DMS 273 treated with DMSO at 0.1 percent for 48 hours (cell line): Measurements from ENCODE around the gene MAGEF1.

Source experiments
- DNase-seq: peaks from one replicate; lab custom pipeline; 2025; lab: John Stamatoyannopoulos, UW

MAGEF1 gene

DNA sequence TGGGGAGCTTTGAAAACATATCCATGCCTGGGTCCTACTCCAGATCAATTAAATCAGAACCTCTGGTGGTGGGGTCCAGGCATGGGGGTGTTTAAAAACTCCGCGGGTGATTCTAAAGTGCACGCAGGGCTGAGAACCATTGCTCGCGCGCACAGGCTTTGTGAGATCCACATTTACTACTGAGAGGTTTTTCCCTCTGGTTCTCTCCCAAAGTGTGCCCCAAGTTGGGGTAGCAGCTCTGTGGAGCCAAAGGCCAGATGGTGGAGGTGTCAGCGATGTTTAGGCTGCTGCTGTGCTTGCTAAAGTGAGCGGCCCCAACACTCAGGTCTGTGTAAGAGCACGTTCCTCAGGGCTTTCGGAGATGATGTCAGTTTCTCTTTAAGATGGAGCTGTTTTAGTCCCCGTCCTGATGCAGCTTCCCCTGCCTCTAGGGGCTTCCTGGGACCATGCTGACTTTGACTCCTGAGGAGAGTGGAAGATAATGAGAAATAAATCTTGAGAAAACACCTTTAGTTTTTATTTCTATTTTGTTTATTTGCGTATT, 13.4 kb upstream of the MAGEF1 start:
- no peak for DNase-seq

DNA sequence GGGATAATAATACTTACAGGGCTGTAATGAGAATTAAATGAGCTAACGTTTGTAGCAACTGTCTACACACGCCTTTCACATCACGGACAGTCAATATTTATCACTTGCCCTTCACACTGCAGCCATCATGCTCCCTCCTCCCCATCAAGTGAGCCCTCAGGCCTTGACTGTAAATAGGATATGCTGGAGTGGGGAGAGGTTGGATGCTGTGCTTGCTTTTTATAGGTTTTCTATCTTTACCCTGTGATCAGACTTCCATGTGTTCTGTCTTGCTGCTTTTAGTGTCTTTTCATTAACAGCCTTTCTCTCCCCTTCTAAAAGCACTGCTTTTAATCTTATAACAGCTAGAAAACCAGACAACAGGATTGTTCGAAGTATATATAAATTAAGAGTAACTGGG, 12.8 kb upstream of the MAGEF1 start:
- no peak for DNase-seq

DNA sequence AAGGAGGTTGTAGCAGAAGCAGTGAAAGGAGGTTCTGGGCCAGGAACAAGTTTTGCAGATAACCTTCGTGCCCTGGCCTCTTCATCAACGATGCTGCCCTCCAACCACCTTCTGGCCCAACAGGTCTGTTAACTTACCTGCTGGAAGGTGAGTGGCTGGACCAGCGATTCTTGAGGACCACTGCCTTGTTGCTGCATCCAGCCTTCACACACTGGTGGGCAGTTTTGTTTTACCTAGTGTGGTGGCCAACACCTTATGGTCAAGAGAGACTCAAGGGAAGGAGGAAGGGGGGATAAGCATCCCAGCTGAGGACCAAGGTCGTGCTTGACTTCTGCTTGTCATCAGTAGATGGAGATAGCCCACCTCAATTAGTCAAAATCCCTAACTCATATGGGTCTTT, 7.8 kb upstream of the MAGEF1 start:
- no peak for DNase-seq

DNA sequence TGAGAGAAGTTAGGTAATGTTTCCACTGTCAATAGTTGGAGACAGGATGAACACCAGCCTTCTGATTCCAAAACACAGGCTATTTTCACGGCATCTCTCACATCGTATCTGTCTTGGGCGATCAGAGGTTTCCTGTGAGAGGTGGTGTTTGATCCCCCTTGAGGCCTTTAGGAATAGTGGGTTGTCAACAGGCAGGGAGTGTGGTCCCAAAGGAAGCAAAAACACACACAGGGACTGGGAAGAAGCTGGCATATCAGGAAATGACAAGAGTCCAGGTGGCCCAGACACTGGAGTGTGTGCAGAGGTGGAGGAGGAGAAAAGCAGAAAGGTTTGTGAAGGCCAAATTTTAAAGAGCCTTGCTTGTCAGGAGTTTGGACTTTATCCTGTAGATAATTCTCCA, 6.6 kb upstream of the MAGEF1 start:
- DNase-seq: no peak

DNA sequence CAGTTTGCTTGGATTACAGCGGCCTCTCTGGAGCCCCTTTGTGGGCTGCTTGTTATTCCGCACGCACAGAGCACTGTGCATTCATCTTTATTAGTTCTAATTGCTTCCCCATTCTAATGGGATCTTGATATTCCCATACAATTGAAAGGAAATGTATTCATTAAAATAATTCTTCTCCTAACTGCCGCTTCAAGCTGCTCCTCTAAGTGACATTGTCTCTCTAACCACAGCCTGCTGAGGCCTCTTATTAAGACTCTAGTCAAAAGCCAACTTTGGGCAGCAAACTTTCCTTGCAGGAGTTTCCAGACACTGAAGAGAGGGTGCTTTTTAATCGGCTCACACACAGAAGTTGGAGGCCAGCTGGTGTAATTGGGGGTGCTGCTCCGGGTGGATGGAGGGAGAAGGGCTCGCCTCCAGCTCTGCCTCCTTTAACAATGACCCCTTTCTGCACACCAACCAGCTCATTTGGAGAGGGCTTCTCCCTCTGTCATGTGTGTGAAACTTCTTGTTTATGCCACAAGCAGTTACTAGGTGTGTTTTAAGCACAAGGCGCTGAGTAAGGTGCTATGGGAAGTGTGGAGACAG, 5.6 kb upstream of the MAGEF1 start:
- no peak for DNase-seq

DNA sequence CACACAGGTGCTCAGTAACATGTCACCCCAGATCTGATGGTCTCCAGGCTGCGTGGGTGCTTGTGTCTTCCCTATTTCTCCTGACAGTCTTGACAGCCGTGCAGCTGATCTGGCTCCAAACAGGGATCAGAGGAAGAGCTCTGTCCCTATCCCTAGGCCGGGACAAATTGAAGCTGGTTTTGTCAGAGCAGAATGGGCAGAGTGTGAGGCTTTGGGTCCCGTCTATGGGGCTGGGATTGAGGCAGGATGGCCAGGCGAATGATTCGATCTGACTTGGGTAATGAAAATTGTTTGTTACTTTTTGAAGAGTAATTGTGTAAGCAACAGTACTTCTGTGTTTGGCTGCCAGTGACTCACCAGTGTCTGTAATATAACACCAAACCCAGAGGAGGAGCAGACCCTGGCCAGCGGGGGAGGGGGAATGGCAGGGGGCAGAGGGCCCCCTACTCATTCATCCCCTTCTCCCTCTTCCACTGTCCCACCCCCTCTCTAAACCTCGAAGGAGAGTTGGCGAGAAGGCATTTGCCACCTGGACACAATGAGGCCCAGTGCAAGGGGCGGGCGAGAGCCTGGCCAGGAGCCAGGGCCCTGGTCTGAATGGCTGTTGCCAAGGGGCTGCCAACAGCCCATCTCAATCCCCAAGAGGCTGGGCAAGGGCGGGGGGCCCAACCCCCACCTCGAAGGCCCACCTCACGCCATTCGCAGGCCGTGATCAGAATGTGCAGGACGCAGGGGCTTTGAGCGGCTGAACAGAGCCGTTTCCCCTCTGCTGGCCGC, 4.9 kb upstream of the MAGEF1 start:
- no peak for DNase-seq

DNA sequence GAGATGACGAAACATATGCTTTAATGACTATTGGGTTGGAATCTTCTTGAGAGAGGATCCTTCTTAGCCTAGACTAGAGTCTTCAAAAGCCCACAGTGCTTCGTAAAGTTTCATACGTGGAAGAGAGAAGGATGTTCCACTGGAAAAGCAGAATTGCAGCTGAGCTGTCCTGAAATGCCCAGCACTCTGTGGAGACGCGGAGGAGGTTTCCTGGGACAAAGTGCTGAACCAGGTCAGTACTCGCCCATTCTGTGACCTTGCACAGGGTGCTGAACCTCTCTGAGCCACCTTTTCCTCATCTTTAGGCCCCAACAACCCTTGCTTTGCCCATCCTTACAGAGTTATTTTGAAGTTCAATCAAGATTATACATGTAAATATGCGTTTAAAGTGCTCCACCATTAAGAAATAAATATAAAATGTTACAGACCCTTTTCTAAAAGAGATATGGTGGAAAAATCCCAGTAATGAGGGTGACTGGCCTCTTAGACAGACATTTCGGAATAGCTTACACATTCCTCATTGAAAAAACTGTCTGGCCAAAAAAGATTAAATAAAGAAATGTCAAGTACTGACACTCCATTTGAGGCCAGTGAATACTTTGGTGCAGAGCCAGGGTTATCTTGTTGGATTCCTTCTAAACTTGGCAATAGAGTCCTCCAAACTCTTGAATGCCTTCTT, 4.2 kb upstream of the MAGEF1 start:
- no peak for DNase-seq

DNA sequence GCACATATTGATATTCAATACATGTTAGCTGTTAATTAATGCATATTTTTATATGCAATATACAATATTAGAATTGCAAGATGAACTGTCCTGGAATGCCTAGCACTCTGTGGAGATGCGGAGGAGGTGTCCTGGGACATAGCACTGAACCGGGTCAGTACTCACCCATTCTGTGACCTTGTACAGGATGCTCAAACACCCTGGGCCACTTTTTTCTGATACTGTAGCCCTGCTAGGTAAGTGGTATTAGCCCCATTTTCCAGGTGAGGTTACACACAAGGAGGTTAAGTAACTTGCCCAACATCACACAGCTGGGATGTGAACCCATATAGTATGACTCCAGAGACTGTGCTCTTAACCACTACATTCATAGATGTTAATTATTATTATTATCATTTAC, 1.7 kb upstream of the MAGEF1 start:
- DNase-seq: no peak

DNA sequence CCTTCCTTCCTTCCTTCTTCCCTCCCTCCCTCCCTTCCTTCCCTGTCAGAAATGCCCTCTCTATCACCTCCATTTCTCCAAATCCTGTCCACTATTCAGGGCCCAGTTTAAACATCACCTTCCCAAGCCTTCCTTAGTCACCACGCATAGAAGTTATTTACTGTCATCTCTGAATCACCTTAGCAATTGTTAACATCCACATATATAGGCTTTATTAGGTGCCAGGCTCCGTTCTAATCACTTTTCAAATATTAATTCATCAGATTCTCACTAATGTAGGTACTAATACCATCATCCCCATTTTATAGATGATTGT, 1.1 kb upstream of the MAGEF1 start:
- DNase-seq: no peak

DNA sequence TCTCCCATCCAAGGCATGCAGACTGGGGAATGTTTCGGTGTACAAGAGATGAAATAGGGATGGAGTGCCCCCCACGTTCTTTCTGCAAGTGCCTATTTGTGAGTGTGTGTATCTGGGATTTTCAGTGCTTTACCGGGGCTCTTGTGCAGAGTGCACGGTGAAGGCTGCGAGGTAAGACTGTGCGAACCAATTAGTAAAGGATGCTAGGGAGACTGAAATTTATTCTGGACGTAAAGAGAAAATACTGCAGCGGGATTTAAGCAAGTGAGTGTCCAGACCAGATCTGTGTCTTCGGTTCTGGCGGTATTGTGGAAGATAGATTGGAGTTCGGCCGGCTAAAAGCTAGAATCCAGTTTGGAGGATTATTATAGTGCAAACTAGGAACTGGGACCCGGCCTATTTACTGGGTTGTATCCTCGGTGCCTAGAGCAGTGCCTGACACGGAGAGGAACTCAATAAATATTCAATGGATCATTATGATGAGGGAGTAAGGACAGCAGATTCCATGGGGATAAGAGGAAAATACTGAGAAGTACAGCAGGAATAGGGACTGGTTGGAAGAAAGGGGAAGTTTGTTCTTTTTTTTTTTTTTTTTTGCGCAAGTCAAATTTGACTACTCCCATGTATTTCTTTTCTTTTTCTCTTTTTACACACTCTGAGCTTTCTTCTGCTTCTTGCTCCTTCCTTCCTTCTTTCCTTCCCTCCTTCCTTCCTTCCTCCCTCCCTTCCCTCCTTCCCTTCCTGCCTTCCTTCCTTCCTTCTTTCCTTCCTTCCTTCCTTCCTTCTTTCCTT, 580 bp upstream of the MAGEF1 start:
- no peak for DNase-seq

DNA sequence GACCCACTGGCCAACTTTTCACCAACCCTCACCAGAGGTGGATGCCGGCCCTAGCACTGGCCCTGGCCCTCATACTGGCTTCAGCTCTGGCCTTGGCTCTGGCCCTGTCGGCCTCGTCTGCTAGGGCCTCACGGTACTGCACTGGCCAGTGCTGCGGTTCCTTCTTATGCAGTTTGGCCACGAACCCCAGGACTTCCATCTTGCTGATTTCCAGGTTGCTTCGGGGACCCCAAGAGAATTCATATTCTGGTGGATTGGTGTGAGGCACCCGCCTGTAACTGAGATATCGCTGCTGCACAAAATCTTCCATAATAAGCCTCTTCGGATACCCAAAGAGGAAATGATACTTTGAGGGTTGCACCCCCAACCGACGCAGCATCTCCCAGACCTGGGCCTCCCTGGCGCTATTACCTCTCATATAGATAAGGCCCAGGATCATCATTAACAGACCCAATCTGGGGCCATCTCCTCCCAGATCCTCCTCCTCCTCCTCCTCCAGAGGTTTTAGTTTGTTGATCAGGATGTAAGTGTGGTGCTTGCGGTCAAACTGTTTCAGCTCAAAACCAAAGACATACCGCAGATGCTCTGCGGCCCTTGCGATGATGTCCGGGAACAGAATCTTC, 883 bp downstream of the MAGEF1 start:
- DNase-seq: no peak

DNA sequence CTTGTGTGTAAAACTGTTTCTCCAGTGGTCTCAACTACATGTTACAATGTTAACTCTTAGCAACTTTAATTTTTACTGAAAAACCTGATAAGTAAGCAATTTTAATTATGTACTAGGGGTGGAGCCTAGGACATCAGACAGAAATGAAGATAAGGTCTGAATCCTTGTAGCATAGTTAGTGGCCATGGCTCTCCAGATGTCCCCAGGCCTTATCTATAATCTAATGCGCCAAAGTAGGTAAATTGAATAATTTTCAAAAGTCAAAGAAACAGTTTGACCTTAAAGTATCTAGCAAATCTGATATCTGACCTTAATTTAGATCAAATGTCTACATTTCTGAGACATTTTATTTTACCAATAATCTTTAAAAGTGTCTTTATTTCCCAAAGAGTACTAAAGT, 8.2 kb downstream of the MAGEF1 start:
- DNase-seq: no peak

DNA sequence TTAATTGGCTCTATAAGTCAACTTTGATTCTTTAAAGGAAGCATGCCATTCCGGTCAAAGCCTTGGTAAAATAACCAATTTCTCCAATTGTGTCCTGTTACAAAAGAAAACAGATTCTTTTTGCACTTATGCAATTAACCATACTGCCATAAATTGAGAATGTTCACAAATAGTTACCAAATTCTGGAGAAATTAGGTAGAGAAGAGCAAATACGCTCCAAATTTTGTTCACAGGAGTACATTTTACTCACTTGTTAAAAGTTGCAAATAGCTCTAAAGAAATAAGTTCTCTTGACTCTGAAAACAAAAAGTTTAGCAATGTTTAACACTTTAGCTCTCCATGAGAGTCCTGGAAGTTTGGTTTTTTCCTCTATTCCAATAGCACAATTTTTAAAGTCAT, 11.1 kb downstream of the MAGEF1 start:
- DNase-seq: no peak

DNA sequence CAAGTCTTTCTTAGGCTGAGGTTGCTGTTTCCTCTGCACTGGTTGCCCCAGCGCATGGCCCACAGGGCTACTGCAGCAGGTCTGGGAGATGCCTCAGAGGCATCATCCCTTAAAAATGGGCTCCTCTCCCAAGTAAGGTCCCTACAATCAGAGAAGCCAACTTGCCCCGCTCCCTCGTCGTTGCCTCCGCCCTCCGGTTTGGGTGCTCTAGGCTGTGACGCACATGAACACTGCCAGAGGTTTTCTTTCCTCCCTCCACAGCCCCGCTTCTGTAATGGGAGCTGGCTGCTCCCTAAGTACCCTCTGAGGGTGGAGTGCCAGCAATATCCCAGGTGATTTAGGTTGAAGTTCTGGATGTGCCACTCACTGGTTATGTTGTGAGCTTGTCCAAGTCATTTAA, 14.0 kb downstream of the MAGEF1 start:
- DNase-seq: no peak

DNA sequence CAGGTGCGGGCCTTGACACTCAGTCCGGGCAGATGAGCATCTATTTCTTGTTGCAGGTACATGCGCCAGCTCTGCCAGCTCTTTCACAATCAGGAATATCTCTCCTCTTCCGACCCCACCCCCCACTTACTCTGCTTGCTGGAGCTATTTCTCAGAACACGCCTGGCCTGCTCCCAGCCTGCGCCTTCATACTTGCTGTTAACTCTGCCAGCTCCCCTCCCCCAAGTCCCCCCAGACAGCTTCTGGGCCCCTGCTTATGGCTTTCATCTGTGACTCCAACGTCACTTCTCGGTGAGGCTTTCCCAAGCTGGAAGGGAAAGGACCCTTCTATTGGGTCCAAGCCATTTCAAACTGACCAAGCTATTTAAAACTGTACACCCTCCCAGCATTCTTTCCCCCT, 15.2 kb downstream of the MAGEF1 start:
- DNase-seq: no peak

DNA sequence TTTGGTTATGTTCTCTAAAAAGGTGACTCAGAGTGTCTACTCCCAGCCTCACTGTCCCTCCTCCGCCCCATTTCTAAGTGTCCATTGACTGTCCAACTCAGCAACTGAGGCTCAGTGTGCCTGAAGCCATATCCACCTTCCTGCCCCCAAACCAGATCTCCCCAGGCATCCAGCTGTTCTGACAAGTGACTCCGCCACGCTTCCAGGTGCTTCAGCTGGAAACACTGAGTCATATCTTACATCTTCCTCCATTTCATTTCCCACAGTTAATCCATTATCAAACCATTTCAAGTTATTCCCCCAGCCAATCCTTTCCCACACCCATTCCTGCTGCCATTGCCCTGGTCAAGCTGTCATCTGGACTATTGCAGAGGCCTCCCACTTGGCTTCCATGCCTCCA, 17.1 kb downstream of the MAGEF1 start:
- no peak for DNase-seq

DNA sequence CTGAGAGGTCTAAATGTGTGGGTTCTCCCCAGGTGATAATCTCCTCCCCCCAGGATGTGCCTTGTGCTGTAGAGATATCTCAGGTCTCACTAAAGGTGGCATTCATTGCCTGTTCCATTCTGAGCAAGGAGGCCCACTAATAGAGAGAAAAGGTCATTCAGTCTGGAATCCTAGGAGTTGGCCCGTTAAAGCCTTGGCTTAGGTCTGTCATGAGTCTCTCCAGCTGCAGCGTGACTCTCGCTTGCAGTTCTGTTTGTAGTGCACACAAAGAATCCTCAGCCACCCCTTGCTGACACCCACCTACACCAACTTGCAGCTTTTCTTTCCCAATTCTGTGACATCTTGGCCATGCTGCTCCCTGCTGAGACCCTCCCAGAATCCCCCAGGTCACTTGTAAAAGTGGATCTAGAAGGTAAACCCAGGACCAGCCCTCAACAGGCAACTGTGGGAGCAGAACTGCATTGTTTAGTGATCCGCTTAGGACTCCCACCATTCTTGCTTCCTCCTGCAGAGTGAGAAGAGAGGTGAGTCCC, 17.7 kb downstream of the MAGEF1 start:
- DNase-seq: no peak

DNA sequence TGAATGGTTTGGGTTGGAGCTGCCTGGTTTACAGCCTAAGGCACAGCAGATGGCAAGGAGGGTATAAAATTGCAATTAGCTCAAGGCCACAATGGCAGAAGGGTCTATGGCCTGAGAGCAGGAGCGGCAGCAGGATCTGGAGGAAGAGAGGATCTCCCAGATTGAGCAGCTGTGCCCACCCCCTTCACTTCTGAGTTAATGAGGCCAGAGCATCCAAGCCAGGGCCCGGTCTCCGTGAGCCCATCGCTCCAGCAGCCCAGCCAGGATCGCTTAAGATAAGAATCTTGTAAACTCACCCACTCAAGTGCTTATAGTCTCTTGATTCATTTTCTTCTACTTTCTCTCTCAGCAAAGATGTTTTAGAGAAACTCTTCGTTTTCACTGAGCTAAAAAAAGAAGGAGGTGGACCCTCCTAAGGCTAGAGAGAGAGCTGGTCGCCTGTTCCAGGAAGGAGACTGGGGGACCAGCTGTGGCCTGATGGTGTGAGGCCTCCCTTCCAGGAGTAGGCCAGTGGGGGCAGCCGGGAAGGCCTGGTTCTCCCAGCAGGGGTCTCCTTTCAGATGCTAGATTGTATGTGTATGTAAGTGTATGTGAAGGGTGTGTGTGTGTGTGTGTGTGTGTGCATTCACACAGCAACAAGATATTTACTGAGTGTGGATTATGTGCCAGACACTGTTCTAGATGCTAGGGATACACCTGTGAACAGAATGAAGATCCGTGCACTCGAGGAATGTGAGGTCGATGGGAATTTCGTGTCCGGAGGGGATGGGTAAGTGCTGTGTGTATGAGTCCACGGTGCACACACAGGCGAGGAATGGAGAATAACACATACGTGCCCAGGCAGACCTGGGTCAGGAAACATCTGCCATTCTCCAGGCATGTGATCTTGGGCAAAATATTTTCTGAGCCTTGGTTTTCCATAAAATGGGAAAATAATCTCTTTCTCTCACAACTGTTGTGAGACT, 18.6 kb downstream of the MAGEF1 start:
- peak; percentile 96 for DNase-seq

DNA sequence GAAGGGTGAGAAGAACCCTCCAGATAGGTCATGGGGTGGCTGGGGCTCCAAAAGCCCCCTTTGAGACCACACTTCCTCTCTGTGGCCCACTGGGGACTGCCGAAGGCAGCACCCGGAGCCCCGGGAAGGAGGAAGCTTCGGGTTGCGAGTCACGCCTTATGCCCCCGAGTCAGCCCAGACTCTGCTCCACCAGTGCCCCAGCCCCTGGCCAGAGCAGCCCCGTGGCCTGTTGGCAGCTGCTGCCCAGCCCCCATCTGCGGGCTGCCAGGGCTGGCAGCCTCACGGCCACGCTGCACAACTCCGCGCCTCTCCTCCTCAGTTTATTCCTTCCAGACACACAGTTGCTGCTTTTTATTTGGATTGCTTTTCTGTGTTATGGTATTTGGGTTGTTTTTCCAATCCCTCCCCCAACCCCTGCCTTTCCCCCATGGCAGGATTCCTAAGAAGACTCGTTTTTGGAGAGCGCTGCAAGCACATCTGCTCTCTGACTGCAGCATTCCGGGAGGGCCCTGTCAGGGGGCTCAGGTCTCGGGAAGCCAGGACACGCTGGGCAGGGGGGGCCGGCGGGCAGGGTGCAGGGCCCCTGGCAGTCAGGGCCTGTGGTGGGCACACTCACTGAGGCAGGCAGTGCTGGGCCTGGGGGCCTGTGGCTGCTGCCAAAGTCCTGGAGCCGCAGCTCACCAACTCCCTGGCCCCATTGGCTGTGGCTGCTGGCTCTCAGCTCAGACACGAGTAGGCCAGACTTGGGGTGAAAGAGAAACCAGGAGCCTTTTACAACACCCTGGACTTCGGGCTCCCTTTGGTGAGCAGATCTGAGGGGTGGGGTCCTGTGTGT, 20.2 kb downstream of the MAGEF1 start:
- no peak for DNase-seq
